Measurements from ENCODE around the gene FHIP1A. TPM values are rescaled to one million over a fixed set of nuclear protein-coding genes. Genes with fewer than 3 reads are reported as not detected.

Gene FHIP1A
- total RNA-seq, 6 donors from 2014 or later: 13.5 to 36.1 (median 20.5) TPM

DNA sequence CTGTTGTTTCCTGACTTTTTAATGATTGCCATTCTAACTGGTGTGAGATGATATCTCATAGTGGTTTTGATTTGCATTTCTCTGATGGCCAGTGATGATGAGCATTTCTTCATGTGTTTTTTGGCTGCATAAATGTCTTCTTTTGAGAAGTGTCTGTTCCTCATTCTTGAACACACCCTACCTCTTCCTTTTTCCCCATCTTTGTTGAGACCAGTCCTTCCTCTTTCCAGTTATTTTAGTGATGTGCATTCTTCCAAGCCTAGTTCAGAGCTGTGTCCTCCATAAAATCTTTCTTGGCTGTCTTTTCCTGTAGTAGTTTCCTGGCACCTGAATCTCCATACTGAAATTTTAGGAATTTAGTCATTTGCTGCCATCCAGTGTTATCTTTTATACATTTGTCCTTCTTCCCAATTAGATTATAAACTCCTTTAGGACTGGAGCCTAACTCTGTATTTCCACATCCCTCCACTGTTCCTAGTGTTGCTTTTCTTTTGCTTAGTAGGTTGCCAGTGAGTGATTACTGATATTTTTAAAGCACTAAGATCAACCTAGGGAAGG is 11.4 kb downstream of the FHIP1A start:
- no peak overlapping the region for H3K27ac ChIP-seq

DNA sequence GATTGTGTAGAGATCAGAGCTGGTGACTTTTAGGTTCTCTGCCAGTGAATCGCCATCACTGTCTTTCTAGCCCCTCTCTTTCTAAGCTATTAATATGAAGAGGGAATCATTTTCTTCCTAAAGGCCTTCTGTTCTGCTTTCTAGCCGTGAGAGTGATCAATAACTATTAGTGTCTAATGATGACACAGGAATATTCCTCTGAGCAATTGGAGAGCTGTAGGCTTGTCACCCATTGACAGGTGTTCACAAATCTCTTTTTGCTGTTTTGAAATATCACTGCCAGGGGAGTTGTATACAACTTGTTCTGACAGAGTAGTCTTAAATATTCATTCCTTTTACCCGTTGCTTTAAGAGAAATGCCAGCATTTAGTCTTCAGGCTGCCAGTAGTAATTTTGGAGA is 13.9 kb downstream of the FHIP1A start:
- TF ChIP-seq POLR2A (IDR thresholded peaks at IDR 0.05) (no peak), POLR2AphosphoS5 (IDR thresholded peaks at IDR 0.05) (no peak), EP300 (IDR thresholded peaks at IDR 0.05) (no peak)
- TF ChIP-seq, protein P1, sequence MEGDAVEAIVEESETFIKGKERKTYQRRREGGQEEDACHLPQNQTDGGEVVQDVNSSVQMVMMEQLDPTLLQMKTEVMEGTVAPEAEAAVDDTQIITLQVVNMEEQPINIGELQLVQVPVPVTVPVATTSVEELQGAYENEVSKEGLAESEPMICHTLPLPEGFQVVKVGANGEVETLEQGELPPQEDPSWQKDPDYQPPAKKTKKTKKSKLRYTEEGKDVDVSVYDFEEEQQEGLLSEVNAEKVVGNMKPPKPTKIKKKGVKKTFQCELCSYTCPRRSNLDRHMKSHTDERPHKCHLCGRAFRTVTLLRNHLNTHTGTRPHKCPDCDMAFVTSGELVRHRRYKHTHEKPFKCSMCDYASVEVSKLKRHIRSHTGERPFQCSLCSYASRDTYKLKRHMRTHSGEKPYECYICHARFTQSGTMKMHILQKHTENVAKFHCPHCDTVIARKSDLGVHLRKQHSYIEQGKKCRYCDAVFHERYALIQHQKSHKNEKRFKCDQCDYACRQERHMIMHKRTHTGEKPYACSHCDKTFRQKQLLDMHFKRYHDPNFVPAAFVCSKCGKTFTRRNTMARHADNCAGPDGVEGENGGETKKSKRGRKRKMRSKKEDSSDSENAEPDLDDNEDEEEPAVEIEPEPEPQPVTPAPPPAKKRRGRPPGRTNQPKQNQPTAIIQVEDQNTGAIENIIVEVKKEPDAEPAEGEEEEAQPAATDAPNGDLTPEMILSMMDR (IDR thresholded peaks at IDR 0.05): no peak
- H3K27ac ChIP-seq: no peak overlapping the region
- H3K27me3 ChIP-seq: no peaks in the 10 kb centered on the region
- no peaks in the 10 kb centered on the region for H3K36me3 ChIP-seq
- no peak overlapping the region for H3K4me3 ChIP-seq
- no peaks in the 10 kb centered on the region for H3K9me3 ChIP-seq
- peaks cover 0 to 3% (median 0%) of the 10 kb centered on the region in 4 donors for H3K4me1 ChIP-seq
- ATAC-seq (ENCODE audit: low FRiP score in 2 of 2) (no peak), DNase-seq (no peak)
- 83 to 93% methylated on average over 3 of the region's 3 CpGs for WGBS, 2 donors

More for the DNA sequence above, 11.4 kb downstream of the FHIP1A start:
- Histone ChIP-seq H3K4me1 (peaks cover 0 to 3% (median 0%) of the 10 kb centered on the region in 4 donors), H3K27me3 (no peaks in the 10 kb centered on the region), H3K9me3 (no peaks in the 10 kb centered on the region), H3K36me3 (no peaks in the 10 kb centered on the region), H3K4me3 (no peak overlapping the region)
- no peak for TF ChIP-seq POLR2AphosphoS5 (IDR thresholded peaks at IDR 0.05)
- no peak for TF ChIP-seq EP300 (IDR thresholded peaks at IDR 0.05)
- TF ChIP-seq, protein P1 (IDR thresholded peaks at IDR 0.05): no peak
- no peak for TF ChIP-seq POLR2A (IDR thresholded peaks at IDR 0.05)
- DNase-seq: no peak
- no peak for ATAC-seq (ENCODE audit: low FRiP score in 2 of 2)

DNA sequence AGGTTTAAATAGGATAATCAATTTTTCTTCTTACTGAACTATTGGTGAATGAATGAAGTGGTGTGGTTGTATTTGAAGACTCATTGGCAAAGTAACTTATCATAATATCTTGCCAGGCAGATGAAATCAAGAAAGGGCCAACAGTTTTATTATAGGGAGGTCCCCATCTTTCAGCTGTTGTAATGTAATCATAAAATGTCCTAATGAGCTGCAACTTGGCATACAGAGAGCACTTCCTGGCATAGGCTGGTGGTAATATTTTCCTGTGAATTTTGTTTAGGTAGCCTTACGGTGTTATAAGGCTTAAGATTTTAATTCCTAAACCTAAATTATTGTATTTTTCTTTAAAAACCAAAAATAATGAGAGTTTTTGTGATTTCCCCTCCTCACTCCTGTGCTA is 17.5 kb downstream of the FHIP1A start:
- H3K9me3 ChIP-seq: no peaks in the 10 kb centered on the region
- H3K4me3 ChIP-seq: no peak overlapping the region
- ATAC-seq (ENCODE audit: low FRiP score in 2 of 2) (no peak), DNase-seq (no peak)
- no peaks in the 10 kb centered on the region for H3K36me3 ChIP-seq
- WGBS, 2 donors: 55 to 57% methylated on average over 1 of the region's 1 CpG
- no peak for TF ChIP-seq POLR2AphosphoS5 (IDR thresholded peaks at IDR 0.05)
- no peak for TF ChIP-seq POLR2A (IDR thresholded peaks at IDR 0.05)
- TF ChIP-seq EP300 (IDR thresholded peaks at IDR 0.05): no peak
- TF ChIP-seq, protein P1 (IDR thresholded peaks at IDR 0.05): no peak
- H3K27ac ChIP-seq: no peak overlapping the region
- no peaks in the 10 kb centered on the region for H3K27me3 ChIP-seq
- peaks cover 0 to 4% (median 0%) of the 10 kb centered on the region in 4 donors for H3K4me1 ChIP-seq

DNA sequence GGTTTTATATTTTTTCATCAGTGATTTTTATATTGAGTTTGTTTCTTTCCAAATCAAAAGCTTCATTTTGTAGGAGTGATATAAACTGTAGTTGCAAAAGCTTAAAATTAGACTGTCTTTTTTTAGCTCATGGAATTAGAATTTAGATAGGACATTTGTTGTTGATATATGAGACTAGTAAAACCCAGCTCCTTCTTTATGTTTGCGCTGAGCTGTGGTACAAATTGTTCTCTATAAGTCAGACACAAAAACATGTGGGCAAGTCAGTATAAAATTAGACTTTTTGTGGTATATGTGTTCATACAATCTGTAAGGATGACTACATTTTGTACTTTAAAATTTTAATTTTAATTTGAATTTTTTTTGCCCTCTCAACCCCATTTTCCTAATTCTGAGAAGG is 18.3 kb downstream of the FHIP1A start:
- TF ChIP-seq, protein P1 (IDR thresholded peaks at IDR 0.05): no peak
- TF ChIP-seq POLR2AphosphoS5 (IDR thresholded peaks at IDR 0.05): no peak
- TF ChIP-seq POLR2A (IDR thresholded peaks at IDR 0.05): no peak
- no peak for TF ChIP-seq EP300 (IDR thresholded peaks at IDR 0.05)
- Histone ChIP-seq H3K4me1 (peaks cover 0 to 4% (median 0%) of the 10 kb centered on the region in 4 donors), H3K27me3 (no peaks in the 10 kb centered on the region), H3K4me3 (no peak overlapping the region), H3K36me3 (no peaks in the 10 kb centered on the region), H3K9me3 (no peaks in the 10 kb centered on the region), H3K27ac (no peak overlapping the region)
- no peak for ATAC-seq (ENCODE audit: low FRiP score in 2 of 2)
- WGBS, 2 donors: 94 to 100% methylated on average over 1 of the region's 1 CpG
- DNase-seq: no peak

DNA sequence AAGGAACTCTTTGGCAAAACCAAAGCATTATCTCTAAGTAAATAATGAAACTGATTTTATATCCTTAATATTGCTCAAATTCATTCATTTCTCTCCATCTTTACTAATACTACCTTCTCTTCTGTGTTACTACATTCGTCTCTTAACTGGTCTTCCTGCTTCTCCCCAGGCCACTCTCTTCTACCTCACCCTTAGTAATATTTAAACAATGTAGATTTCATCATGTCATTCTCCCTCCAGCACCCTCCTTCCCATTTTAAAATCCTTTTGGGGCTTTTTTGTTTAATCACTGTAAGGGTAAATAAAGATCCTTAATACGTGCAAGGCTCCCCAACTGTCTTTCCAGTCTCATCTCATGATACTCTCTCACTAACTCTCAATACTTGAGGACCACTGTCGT is 19.4 kb downstream of the FHIP1A start:
- Histone ChIP-seq H3K9me3 (no peaks in the 10 kb centered on the region), H3K4me1 (peaks cover 0 to 4% (median 0%) of the 10 kb centered on the region in 4 donors), H3K27ac (no peak overlapping the region), H3K27me3 (no peaks in the 10 kb centered on the region), H3K4me3 (no peak overlapping the region), H3K36me3 (no peaks in the 10 kb centered on the region)
- WGBS, 2 donors: 61 to 74% methylated on average over 3 of the region's 3 CpGs
- DNase-seq: no peak
- TF ChIP-seq EP300 (IDR thresholded peaks at IDR 0.05) (no peak), POLR2AphosphoS5 (IDR thresholded peaks at IDR 0.05) (no peak), POLR2A (IDR thresholded peaks at IDR 0.05) (no peak)
- TF ChIP-seq, protein P1 (IDR thresholded peaks at IDR 0.05): no peak
- no peak for ATAC-seq (ENCODE audit: low FRiP score in 2 of 2)

Data from upper lobe of left lung (tissue), 6 donors.